Measurements from ENCODE around the gene PRSS2. TPM values are rescaled to one million over a fixed set of nuclear protein-coding genes. Genes with fewer than 3 reads are reported as not detected.

Gene PRSS2
- total RNA-seq, 1 experiment from 2014 or later, result 22.4 TPM

GRCh38 chr7:142800088-142800487, 29.3 kb downstream of the PRSS2 start:
- BruUV-seq (replicated peaks), result no TSS peak
- no peak for ATAC-seq
- in situ Hi-C loops (cut with HindIII; ENCODE audit: low pct_unique_long_range_greater_than_20kb, low sequenced_read_pairs), result no loop called here
- Histone ChIP-seq H3K27me3 (ENCODE audit: control insufficient read depth, insufficient read depth, low read length) (peaks cover 37% of the 10 kb centered on the region), H3K36me3 (ENCODE audit: control insufficient read depth, insufficient read depth, low read length) (no peaks in the 10 kb centered on the region), H3K4me1 (ENCODE audit: control insufficient read depth, insufficient read depth, low read length) (no peaks in the 10 kb centered on the region), H3K27ac (ENCODE audit: low read length) (no peak overlapping the region), H3K9me3 (ENCODE audit: control insufficient read depth, insufficient read depth, low read depth, low read length) (no peaks in the 10 kb centered on the region), H3K4me3 (ENCODE audit: low read depth in 2 of 2, low read length in 2 of 2) (no peak overlapping the region)
- no peak for DNase-seq (ENCODE audit: low read depth, low spot score)
- intact Hi-C loops (cut with micrococcal nuclease; ENCODE audit: unreplicated experiment), result no loop called here
- POLR2A ChIA-PET, result no interaction called here
- TF ChIP-seq REST (IDR thresholded peaks at IDR 0.05; ENCODE audit: insufficient read depth in 1 of 2, low read depth in 2 of 2, low read length in 1 of 2) (no peak), TCF7L2 (IDR thresholded peaks at IDR 0.05; ENCODE audit: low read depth, low read length) (no peak), SIN3A (IDR thresholded peaks at IDR 0.05; ENCODE audit: borderline replicate concordance, insufficient read depth, low read depth, low read length) (no peak), POLR2AphosphoS5 (IDR thresholded peaks at IDR 0.05; ENCODE audit: low read depth, low read length) (no peak)
- TF ChIP-seq, protein P1, sequence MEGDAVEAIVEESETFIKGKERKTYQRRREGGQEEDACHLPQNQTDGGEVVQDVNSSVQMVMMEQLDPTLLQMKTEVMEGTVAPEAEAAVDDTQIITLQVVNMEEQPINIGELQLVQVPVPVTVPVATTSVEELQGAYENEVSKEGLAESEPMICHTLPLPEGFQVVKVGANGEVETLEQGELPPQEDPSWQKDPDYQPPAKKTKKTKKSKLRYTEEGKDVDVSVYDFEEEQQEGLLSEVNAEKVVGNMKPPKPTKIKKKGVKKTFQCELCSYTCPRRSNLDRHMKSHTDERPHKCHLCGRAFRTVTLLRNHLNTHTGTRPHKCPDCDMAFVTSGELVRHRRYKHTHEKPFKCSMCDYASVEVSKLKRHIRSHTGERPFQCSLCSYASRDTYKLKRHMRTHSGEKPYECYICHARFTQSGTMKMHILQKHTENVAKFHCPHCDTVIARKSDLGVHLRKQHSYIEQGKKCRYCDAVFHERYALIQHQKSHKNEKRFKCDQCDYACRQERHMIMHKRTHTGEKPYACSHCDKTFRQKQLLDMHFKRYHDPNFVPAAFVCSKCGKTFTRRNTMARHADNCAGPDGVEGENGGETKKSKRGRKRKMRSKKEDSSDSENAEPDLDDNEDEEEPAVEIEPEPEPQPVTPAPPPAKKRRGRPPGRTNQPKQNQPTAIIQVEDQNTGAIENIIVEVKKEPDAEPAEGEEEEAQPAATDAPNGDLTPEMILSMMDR (IDR thresholded peaks at IDR 0.05), result no peak
- CTCF ChIA-PET, result no interaction called here

- Histone ChIP-seq H3K9me3 (ENCODE audit: control insufficient read depth, insufficient read depth, low read depth, low read length) (no peaks in the 10 kb centered on the region), H3K4me1 (ENCODE audit: control insufficient read depth, insufficient read depth, low read length) (no peaks in the 10 kb centered on the region), H3K4me3 (ENCODE audit: low read depth in 2 of 2, low read length in 2 of 2) (no peak overlapping the region), H3K36me3 (ENCODE audit: control insufficient read depth, insufficient read depth, low read length) (no peaks in the 10 kb centered on the region), H3K27me3 (ENCODE audit: control insufficient read depth, insufficient read depth, low read length) (peaks cover 34% of the 10 kb centered on the region), H3K27ac (ENCODE audit: low read length) (no peak overlapping the region)
- DNase-seq (ENCODE audit: low read depth, low spot score), result no peak
- no TSS peak for BruUV-seq (replicated peaks)
- no peak for ATAC-seq
- ChIA-PET POLR2A (no interaction called here), CTCF (interaction anchor here (0.6 kb wide), 1 partner anchor 196 kb away, joined by 4 read pairs; no protein-coding TSS in a partner anchor)
- intact Hi-C loops (cut with micrococcal nuclease; ENCODE audit: unreplicated experiment) (no loop called here), in situ Hi-C loops (cut with HindIII; ENCODE audit: low pct_unique_long_range_greater_than_20kb, low sequenced_read_pairs) (no loop called here)
- TF ChIP-seq, protein P1 (IDR thresholded peaks at IDR 0.05), result no peak
- no peak for TF ChIP-seq POLR2AphosphoS5 (IDR thresholded peaks at IDR 0.05; ENCODE audit: low read depth, low read length)
- no peak for TF ChIP-seq TCF7L2 (IDR thresholded peaks at IDR 0.05; ENCODE audit: low read depth, low read length)
- TF ChIP-seq SIN3A (IDR thresholded peaks at IDR 0.05; ENCODE audit: borderline replicate concordance, insufficient read depth, low read depth, low read length), result no peak
- no peak for TF ChIP-seq REST (IDR thresholded peaks at IDR 0.05; ENCODE audit: insufficient read depth in 1 of 2, low read depth in 2 of 2, low read length in 1 of 2)
Observed at GRCh38 chr7:142800699-142801260, 30.0 kb downstream of the PRSS2 start.
